Fibroblast of upper back skin (primary cell): ENCODE results near the gene DNAJC1.

Source experiments
- DNase-seq: peaks from one replicate; pipeline ENCODE4 v3.0.0-alpha.2; 2013

The DNAJC1 gene

GRCh38 chr10:21954690-21955089 is 48.8 kb downstream of the DNAJC1 start:
- no peak for DNase-seq

- no peak for DNase-seq
Measured at GRCh38 chr10:21954132-21954531, 49.4 kb downstream of the DNAJC1 start.

GRCh38 chr10:21953585-21954057 is 49.9 kb downstream of the DNAJC1 start:
- peak; percentile 74 for DNase-seq

- no peak for DNase-seq
Measured at GRCh38 chr10:21950566-21950965, 53.0 kb downstream of the DNAJC1 start.

GRCh38 chr10:21946946-21947345 is 56.6 kb downstream of the DNAJC1 start:
- no peak for DNase-seq

GRCh38 chr10:21944727-21945386 is 58.7 kb downstream of the DNAJC1 start:
- no peak for DNase-seq

- no peak for DNase-seq
Measured at GRCh38 chr10:21943633-21944265, 59.8 kb downstream of the DNAJC1 start.

GRCh38 chr10:21935439-21936023 is 68.0 kb downstream of the DNAJC1 start:
- no peak for DNase-seq

- no peak for DNase-seq
Measured at GRCh38 chr10:21934307-21934706, 69.2 kb downstream of the DNAJC1 start.

GRCh38 chr10:21929070-21929469 is 74.5 kb downstream of the DNAJC1 start:
- DNase-seq, result peak; percentile 37

GRCh38 chr10:21927631-21928353 is 75.7 kb downstream of the DNAJC1 start:
- DNase-seq, result peak; percentile 91

GRCh38 chr10:21926949-21927348 is 76.6 kb downstream of the DNAJC1 start:
- DNase-seq, result peak; percentile 99

GRCh38 chr10:21926358-21926925 is 77.1 kb downstream of the DNAJC1 start:
- no peak for DNase-seq

GRCh38 chr10:21925851-21926250 is 77.7 kb downstream of the DNAJC1 start:
- DNase-seq, result no peak

GRCh38 chr10:21924511-21924910 is 79.0 kb downstream of the DNAJC1 start:
- DNase-seq, result no peak

- no peak for DNase-seq
Measured at GRCh38 chr10:21920633-21921032, 82.9 kb downstream of the DNAJC1 start.

- no peak for DNase-seq
Measured at GRCh38 chr10:21919906-21920305, 83.6 kb downstream of the DNAJC1 start.

- DNase-seq, result peak; percentile 56
Measured at GRCh38 chr10:21919117-21919516, 84.4 kb downstream of the DNAJC1 start.

GRCh38 chr10:21912625-21913024 is 90.9 kb downstream of the DNAJC1 start:
- no peak for DNase-seq

GRCh38 chr10:21910798-21911197 is 92.7 kb downstream of the DNAJC1 start:
- no peak for DNase-seq

GRCh38 chr10:21907436-21907835 is 96.1 kb downstream of the DNAJC1 start:
- DNase-seq, result no peak

GRCh38 chr10:21904930-21905329 is 98.6 kb downstream of the DNAJC1 start:
- no peak for DNase-seq

GRCh38 chr10:21899736-21900135 is 103.8 kb downstream of the DNAJC1 start:
- DNase-seq, result no peak
